AG09309 (cell line): ENCODE measurements around the gene UTP4.

Source experiments
- DNase-seq: peaks from one replicate; pipeline ENCODE4 v3.0.0-alpha.2; 2010; ENCODE audit warnings: low read depth
- H3K4me3 ChIP-seq: 2 replicates; pipeline ENCODE4 v1.5.1; 2011; ENCODE audit warnings: mild to moderate bottlenecking, low read depth, low read length, moderate library complexity; ENCODE audit not compliant: control insufficient read depth
- CTCF ChIP-seq: IDR thresholded peaks from 2 replicates; pipeline ENCODE4 v1.5.1; 2011; ENCODE audit warnings: mild to moderate bottlenecking, low read depth, low read length, inconsistent platforms; ENCODE audit not compliant: insufficient read depth, control insufficient read depth; ENCODE audit errors: missing control alignments

UTP4 gene

GRCh38 chr16:69115361-69115760, 17.1 kb upstream of the UTP4 start:
- no peak overlapping the region for H3K4me3 ChIP-seq
- no peak for TF ChIP-seq CTCF
- DNase-seq, result no peak

GRCh38 chr16:69115837-69116236, 16.6 kb upstream of the UTP4 start:
- no peak overlapping the region for H3K4me3 ChIP-seq
- TF ChIP-seq CTCF, result no peak
- DNase-seq, result no peak

GRCh38 chr16:69116256-69116875, 16.1 kb upstream of the UTP4 start:
- TF ChIP-seq CTCF, result no peak
- DNase-seq, result no peak
- H3K4me3 ChIP-seq, result no peak overlapping the region

GRCh38 chr16:69116906-69117305, 15.5 kb upstream of the UTP4 start:
- TF ChIP-seq CTCF, result no peak
- no peak for DNase-seq
- H3K4me3 ChIP-seq, result no peak overlapping the region

GRCh38 chr16:69118468-69118867, 14.0 kb upstream of the UTP4 start:
- no peak overlapping the region for H3K4me3 ChIP-seq
- DNase-seq, result no peak
- TF ChIP-seq CTCF, result no peak

- no peak for TF ChIP-seq CTCF
- no peak for DNase-seq
- no peak overlapping the region for H3K4me3 ChIP-seq
Measured at GRCh38 chr16:69118994-69119393, 13.5 kb upstream of the UTP4 start.

GRCh38 chr16:69119536-69119935, 12.9 kb upstream of the UTP4 start:
- no peak for DNase-seq
- no peak for TF ChIP-seq CTCF
- no peak overlapping the region for H3K4me3 ChIP-seq
